ENCODE measurements around the gene TRRAP. TPM values are rescaled to one million over a fixed set of nuclear protein-coding genes. Genes with fewer than 3 reads are reported as not detected.

Gene TRRAP
- total RNA-seq, 1 donor from 2014 or later: 18.3 TPM

DNA sequence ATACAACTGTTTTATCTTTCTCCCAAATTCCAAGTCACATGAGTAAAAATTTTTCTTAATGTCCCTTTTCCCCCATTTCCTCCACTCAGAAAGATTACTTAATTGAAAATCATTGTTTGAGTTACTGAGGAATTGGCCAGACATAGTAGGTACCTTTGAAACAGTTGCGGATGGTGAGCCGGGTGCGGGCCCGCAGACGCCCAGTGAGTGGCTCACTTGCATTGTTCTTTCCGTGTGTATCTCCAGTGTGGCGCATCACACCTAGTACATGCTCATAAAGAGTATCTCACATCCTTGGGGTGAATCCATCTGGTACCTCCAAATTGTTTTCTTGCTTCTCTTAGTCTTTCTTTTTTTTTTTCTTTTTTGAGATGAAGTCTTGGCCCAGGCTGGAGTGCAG, 14.3 kb downstream of the TRRAP start:
- TF ChIP-seq, protein P1, sequence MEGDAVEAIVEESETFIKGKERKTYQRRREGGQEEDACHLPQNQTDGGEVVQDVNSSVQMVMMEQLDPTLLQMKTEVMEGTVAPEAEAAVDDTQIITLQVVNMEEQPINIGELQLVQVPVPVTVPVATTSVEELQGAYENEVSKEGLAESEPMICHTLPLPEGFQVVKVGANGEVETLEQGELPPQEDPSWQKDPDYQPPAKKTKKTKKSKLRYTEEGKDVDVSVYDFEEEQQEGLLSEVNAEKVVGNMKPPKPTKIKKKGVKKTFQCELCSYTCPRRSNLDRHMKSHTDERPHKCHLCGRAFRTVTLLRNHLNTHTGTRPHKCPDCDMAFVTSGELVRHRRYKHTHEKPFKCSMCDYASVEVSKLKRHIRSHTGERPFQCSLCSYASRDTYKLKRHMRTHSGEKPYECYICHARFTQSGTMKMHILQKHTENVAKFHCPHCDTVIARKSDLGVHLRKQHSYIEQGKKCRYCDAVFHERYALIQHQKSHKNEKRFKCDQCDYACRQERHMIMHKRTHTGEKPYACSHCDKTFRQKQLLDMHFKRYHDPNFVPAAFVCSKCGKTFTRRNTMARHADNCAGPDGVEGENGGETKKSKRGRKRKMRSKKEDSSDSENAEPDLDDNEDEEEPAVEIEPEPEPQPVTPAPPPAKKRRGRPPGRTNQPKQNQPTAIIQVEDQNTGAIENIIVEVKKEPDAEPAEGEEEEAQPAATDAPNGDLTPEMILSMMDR (conservative IDR thresholded peaks at IDR 0.05; ENCODE audit: low read depth, low read length): no peak
- DNase-seq (ENCODE audit: low read depth): no peak
- H3K4me3 ChIP-seq (ENCODE audit: low read depth, low read length): no peak overlapping the region

- H3K4me3 ChIP-seq (ENCODE audit: low read depth, low read length): no peak overlapping the region
- TF ChIP-seq, protein P1 (conservative IDR thresholded peaks at IDR 0.05; ENCODE audit: low read depth, low read length): no peak
- no peak for DNase-seq (ENCODE audit: low read depth)
Measured at GRCh38 chr7:98899816-98900215, 21.5 kb downstream of the TRRAP start.

GRCh38 chr7:98900815-98901214, 22.5 kb downstream of the TRRAP start:
- TF ChIP-seq, protein P1 (conservative IDR thresholded peaks at IDR 0.05; ENCODE audit: low read depth, low read length): no peak
- no peak for DNase-seq (ENCODE audit: low read depth)
- no peak overlapping the region for H3K4me3 ChIP-seq (ENCODE audit: low read depth, low read length)

DNA sequence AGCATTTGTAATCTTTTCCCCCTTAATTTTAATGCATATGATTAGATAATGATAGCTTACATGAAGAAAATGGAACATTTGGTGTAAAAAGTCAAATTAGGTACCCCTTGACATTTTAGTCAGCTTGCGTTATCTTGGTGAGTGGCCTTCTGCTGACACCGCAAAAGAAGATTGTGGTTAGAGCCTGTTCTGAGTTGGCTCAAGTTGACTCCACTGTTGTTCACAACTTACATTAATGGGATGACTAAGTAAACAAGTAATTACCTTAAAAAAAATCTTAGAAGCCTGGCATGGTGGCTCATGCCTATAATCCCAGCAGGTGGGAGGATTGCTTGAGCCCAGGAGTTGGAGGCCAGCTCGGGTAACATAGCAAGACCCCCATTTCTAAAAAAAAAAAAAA, 24.2 kb downstream of the TRRAP start:
- H3K4me3 ChIP-seq (ENCODE audit: low read depth, low read length): no peak overlapping the region
- TF ChIP-seq, protein P1 (conservative IDR thresholded peaks at IDR 0.05; ENCODE audit: low read depth, low read length): no peak

GRCh38 chr7:98903246-98903645, 24.9 kb downstream of the TRRAP start:
- no peak for DNase-seq (ENCODE audit: low read depth)
- no peak overlapping the region for H3K4me3 ChIP-seq (ENCODE audit: low read depth, low read length)
- TF ChIP-seq, protein P1 (conservative IDR thresholded peaks at IDR 0.05; ENCODE audit: low read depth, low read length): no peak

More for the DNA sequence above, 24.2 kb downstream of the TRRAP start:
- no peak for DNase-seq (ENCODE audit: low read depth)

DNA sequence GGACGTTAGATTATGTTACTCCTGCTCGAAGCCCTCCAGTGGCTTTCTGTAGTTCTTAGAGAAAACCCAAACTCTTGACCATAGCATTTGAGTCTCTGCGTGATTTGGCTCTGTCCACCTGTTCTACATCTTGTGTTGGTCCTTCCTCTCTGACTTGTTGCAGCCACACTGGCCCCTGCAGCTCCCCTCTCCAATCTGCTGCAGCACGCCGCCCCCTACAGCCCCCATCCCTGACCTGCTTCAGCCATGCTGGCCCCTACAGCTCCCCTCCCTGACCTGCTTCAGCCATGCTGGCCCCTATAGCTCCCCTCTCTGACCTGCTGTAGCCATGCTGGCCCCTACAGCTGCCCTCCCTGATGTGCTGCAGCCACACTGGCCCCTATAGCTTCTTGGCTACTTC, 29.2 kb downstream of the TRRAP start:
- TF ChIP-seq, protein P1 (conservative IDR thresholded peaks at IDR 0.05; ENCODE audit: low read depth, low read length): no peak
- no peak overlapping the region for H3K4me3 ChIP-seq (ENCODE audit: low read depth, low read length)
- DNase-seq (ENCODE audit: low read depth): no peak

DNA sequence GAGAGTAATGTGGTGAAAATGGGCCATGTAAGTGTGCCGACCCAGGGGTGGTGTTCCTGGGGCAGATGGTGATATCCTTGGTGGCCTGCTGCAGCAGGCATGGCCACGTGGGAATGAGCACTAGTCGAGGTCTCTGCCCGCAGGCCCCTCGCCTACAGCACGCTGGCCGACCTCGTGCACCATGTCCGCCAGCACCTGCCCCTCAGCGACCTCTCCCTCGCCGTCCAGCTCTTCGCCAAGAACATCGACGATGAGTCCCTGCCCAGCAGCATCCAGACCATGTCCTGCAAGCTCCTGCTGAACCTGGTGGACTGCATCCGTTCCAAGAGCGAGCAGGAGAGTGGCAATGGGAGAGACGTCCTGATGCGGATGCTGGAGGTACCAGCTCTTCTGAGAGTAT, 30.3 kb downstream of the TRRAP start:
- H3K4me3 ChIP-seq (ENCODE audit: low read depth, low read length): no peak overlapping the region
- TF ChIP-seq, protein P1 (conservative IDR thresholded peaks at IDR 0.05; ENCODE audit: low read depth, low read length): no peak
- no peak for DNase-seq (ENCODE audit: low read depth)

Data from epithelial cell of proximal tubule (primary cell).